Measurements from ENCODE around the gene WDR38.

GRCh38 chr9:124878021-124878420, 24.8 kb downstream of the WDR38 start:
- TF ChIP-seq CTCF (IDR thresholded peaks at IDR 0.05) (no peak), POLR2A (IDR thresholded peaks at IDR 0.05) (no peak)

Measured in breast epithelium (tissue), 3 donors.